HL-60 (cell line): Measurements from ENCODE around the gene APLP2.

ENCODE experiments used
- DNase-seq, 2 experiments: peaks; one replicate each; pipeline ENCODE4 v3.0.0-alpha.2; 2010 to 2020; ENCODE audit warnings: low read depth in 1 of 2, low spot score in 1 of 2
- H3K27ac ChIP-seq: fragments of 250-450 bp; sonication (Bioruptor Pico); replicated peaks from 2 replicates; pipeline ENCODE4 v1.5.1; 2020; ENCODE audit warnings: mild to moderate bottlenecking, moderate library complexity
- H3K27me3 ChIP-seq: fragments of 250-450 bp; sonication (Bioruptor Pico); 2 replicates; pipeline ENCODE4 v1.5.1; 2021; ENCODE audit warnings: mild to moderate bottlenecking, moderate library complexity; ENCODE audit not compliant: insufficient read depth, poor library complexity, severe bottlenecking
- H3K4me3 ChIP-seq: replicated peaks from 2 replicates; pipeline ENCODE4 v1.5.1; 2011; ENCODE audit warnings: mild to moderate bottlenecking, control low read depth, low read length; ENCODE audit not compliant: insufficient read depth
- GABPA ChIP-seq: IDR thresholded peaks from 2 replicates; pipeline ENCODE4 v1.6.1; 2012; ENCODE audit warnings: low read depth
- POLR2AphosphoS5 ChIP-seq: IDR thresholded peaks from 2 replicates; pipeline ENCODE4 v1.6.1; 2012; ENCODE audit warnings: low read depth
- SPI1 ChIP-seq: IDR thresholded peaks from 2 replicates; pipeline ENCODE4 v1.6.1; 2012; ENCODE audit warnings: low read depth, mild to moderate bottlenecking, borderline replicate concordance
- TF ChIP-seq, protein P1 (sequence below): IDR thresholded peaks from 2 replicates; pipeline ENCODE4 v1.6.1; 2012; ENCODE audit warnings: low read depth; ENCODE audit not compliant: insufficient replicate concordance
- TF ChIP-seq, protein P2 (sequence below): IDR thresholded peaks from one replicate; pipeline ENCODE4 v1.5.1; 2011; ENCODE audit warnings: low read length, control low read depth, inconsistent platforms; ENCODE audit not compliant: insufficient read depth

APLP2 gene

DNA sequence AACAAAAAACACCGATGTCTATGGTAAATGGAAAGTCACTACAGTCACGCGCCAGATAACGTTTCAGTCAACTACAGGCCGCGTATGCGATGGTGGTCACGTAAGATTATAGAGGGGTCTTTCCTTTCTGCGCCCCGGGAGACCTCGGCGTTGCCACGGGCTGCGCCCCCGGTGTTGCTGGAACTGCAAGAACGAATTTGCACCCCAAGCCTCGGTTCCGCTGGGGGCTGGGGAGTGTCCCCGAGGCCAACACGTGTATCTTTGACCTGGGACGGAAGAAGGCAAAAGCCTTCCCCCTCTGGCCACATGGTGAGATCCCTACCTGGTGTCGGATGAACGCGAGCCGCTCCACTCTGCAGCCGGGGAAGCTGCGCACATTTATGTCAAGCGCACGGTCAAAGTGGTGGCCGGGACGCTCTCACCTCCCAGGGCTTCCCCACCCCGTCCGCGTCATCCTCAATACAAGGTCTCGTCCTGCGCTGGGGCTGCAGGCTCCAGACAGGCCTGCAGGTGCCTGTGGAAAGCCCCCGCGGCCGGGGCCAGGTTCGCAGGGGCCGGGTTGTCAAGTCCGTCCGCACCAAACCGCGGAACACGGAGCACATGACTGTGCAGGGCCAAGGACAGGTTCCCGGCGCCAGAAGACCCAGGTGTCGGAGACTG is 29.3 kb upstream of the APLP2 start:
- no peaks in the 10 kb centered on the region for H3K27me3 ChIP-seq
- no peak overlapping the region for H3K27ac ChIP-seq
- H3K4me3 ChIP-seq, result no peak overlapping the region
- no peak for DNase-seq
- TF ChIP-seq, protein P1, sequence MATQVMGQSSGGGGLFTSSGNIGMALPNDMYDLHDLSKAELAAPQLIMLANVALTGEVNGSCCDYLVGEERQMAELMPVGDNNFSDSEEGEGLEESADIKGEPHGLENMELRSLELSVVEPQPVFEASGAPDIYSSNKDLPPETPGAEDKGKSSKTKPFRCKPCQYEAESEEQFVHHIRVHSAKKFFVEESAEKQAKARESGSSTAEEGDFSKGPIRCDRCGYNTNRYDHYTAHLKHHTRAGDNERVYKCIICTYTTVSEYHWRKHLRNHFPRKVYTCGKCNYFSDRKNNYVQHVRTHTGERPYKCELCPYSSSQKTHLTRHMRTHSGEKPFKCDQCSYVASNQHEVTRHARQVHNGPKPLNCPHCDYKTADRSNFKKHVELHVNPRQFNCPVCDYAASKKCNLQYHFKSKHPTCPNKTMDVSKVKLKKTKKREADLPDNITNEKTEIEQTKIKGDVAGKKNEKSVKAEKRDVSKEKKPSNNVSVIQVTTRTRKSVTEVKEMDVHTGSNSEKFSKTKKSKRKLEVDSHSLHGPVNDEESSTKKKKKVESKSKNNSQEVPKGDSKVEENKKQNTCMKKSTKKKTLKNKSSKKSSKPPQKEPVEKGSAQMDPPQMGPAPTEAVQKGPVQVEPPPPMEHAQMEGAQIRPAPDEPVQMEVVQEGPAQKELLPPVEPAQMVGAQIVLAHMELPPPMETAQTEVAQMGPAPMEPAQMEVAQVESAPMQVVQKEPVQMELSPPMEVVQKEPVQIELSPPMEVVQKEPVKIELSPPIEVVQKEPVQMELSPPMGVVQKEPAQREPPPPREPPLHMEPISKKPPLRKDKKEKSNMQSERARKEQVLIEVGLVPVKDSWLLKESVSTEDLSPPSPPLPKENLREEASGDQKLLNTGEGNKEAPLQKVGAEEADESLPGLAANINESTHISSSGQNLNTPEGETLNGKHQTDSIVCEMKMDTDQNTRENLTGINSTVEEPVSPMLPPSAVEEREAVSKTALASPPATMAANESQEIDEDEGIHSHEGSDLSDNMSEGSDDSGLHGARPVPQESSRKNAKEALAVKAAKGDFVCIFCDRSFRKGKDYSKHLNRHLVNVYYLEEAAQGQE, result no peak
- TF ChIP-seq, protein P2, sequence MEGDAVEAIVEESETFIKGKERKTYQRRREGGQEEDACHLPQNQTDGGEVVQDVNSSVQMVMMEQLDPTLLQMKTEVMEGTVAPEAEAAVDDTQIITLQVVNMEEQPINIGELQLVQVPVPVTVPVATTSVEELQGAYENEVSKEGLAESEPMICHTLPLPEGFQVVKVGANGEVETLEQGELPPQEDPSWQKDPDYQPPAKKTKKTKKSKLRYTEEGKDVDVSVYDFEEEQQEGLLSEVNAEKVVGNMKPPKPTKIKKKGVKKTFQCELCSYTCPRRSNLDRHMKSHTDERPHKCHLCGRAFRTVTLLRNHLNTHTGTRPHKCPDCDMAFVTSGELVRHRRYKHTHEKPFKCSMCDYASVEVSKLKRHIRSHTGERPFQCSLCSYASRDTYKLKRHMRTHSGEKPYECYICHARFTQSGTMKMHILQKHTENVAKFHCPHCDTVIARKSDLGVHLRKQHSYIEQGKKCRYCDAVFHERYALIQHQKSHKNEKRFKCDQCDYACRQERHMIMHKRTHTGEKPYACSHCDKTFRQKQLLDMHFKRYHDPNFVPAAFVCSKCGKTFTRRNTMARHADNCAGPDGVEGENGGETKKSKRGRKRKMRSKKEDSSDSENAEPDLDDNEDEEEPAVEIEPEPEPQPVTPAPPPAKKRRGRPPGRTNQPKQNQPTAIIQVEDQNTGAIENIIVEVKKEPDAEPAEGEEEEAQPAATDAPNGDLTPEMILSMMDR, result no peak
- TF ChIP-seq POLR2AphosphoS5 (no peak), GABPA (no peak), SPI1 (no peak)

DNA sequence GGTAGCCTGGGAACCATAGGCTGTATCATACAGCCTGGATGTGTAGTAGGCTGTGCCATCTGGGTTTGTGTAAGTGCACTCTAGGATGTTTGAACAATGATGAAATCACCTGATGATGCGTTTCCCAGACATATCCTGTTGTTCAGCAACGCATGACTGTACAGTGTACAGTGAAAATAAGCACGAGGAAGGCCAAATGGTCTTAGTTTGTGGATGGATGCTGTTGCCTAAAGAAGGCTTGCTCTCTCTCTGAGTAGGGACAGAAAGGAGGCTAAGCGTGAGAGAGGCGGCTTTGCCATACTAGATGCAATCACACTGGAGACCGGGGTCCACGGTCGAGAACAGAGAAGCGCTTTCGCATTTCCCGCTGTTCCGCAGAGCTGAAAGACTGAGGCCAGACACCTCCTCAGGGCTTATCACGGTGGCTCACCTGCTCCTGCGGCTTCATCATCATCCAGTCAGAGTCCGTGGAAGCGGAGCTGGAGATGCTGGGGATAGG is 27.6 kb upstream of the APLP2 start:
- Histone ChIP-seq H3K27ac (no peak overlapping the region), H3K4me3 (no peak overlapping the region), H3K27me3 (no peaks in the 10 kb centered on the region)
- TF ChIP-seq GABPA, result no peak
- TF ChIP-seq, protein P1, result no peak
- TF ChIP-seq POLR2AphosphoS5, result no peak
- TF ChIP-seq, protein P2, result no peak
- DNase-seq, result peak; percentile 42 to 52

DNA sequence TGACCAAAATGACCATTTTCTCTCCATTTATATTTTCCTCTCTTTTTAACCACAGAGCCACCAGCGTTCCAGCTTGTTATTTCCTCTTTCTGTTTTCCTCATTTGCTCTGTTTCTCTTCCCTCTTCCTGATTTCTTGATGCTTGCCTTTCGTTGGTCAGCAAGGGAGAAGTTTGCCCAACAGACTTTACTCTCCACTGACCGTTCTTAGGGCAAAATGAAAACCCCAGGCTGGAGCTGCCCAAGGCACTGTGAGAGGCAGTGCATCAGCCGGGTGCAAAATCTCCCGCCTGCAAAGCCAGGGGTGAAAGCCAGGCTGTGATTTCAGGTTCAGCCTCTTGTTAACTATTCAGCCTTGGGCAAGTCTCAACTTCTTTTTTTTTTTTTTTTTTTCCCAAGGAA is 26.1 kb upstream of the APLP2 start:
- Histone ChIP-seq H3K27me3 (no peaks in the 10 kb centered on the region), H3K27ac (no peak overlapping the region), H3K4me3 (peak overlapping the region; percentile 23; the same call in 1 of the 2 replicates)
- peak; percentile 45 for TF ChIP-seq SPI1
- no peak for TF ChIP-seq GABPA
- peak in 1 of 2 experiments; percentile 48 for DNase-seq

DNA sequence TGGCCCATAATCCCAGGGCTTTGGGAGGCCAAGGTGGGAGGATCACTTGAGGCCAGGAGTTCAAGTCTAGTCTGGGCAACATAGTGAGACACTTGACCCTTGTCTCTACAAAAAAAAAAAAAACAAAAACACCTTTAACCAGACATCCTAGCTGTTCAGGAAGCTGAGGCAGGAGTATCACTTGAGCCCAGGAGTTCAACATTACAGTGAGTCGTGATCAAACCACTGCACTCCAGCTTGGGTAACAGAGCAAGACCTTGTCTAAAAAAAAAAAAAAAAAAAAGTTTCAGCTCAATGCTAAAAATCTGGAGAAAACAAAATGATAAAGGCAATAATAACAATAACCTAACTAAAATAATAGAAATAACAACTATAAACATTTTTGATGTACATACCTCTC is 22.6 kb upstream of the APLP2 start:
- TF ChIP-seq GABPA, result no peak

DNA sequence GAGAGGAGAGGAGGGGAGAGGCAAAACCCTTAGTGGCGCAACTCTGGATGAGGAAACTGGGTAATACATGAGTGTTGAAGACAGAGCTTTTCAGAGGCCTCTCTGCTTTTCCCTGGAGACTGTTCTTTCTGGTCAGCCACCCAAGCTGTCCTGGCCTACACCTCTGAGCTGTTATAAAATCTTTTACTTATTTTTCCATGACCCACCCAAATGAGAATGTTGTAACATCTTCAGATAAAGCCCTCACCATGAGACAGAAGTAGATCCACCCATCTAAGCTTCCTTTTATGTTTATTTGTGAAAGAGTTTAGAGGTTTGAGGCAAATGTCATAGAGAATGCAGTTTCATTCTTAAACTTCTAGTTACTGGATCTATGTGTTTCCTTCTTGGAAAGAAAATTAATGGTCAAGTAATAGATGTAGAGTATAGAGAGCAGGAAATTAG is 20.3 kb upstream of the APLP2 start:
- Histone ChIP-seq H3K4me3 (no peak overlapping the region), H3K27me3 (no peaks in the 10 kb centered on the region), H3K27ac (peak overlapping the region; percentile 65)
- DNase-seq, result peak; percentile 70 to 91
- TF ChIP-seq, protein P2, result no peak
- no peak for TF ChIP-seq SPI1
- TF ChIP-seq, protein P1, result no peak
- no peak for TF ChIP-seq GABPA
- TF ChIP-seq POLR2AphosphoS5, result no peak

More for the DNA sequence above, 22.6 kb upstream of the APLP2 start:
- H3K4me3 ChIP-seq, result no peak overlapping the region
- H3K27ac ChIP-seq, result no peak overlapping the region
- no peak for DNase-seq
- no peaks in the 10 kb centered on the region for H3K27me3 ChIP-seq
